DMS79 (cell line): ENCODE results near the gene DNAH12.
"Not testable (repeated sequence)": the region's sequence is repeated elsewhere in the genome, so short reads cannot be mapped to it uniquely, and the experiment has no call there.

Experiments used
- DNase-seq: peaks from one replicate; lab custom pipeline; 2025; lab: John Stamatoyannopoulos, UW

The DNAH12 gene

GRCh38 chr3:57402675-57403074 is 141.5 kb downstream of the DNAH12 start:
- no peak for DNase-seq

GRCh38 chr3:57397175-57398026 is 146.7 kb downstream of the DNAH12 start:
- no peak for DNase-seq

- DNase-seq: no peak
Measured at GRCh38 chr3:57393977-57394376, 150.2 kb downstream of the DNAH12 start.

- no peak for DNase-seq
Measured at GRCh38 chr3:57391767-57392166, 152.4 kb downstream of the DNAH12 start.

GRCh38 chr3:57389271-57389670 is 154.9 kb downstream of the DNAH12 start:
- DNase-seq: no peak

GRCh38 chr3:57386307-57386706 is 157.8 kb downstream of the DNAH12 start:
- DNase-seq: no peak

- no peak for DNase-seq
Measured at GRCh38 chr3:57385498-57385897, 158.6 kb downstream of the DNAH12 start.

GRCh38 chr3:57383838-57384237 is 160.3 kb downstream of the DNAH12 start:
- no peak for DNase-seq

GRCh38 chr3:57383406-57383805 is 160.7 kb downstream of the DNAH12 start:
- no peak for DNase-seq

GRCh38 chr3:57382933-57383332 is 161.2 kb downstream of the DNAH12 start:
- DNase-seq: no peak

- DNase-seq: no peak
Measured at GRCh38 chr3:57370341-57370740, 173.8 kb downstream of the DNAH12 start.

- DNase-seq: not testable (repeated sequence)
Measured at GRCh38 chr3:57365089-57365488, 179.1 kb downstream of the DNAH12 start.

GRCh38 chr3:57356275-57356674 is 187.9 kb downstream of the DNAH12 start:
- not testable (repeated sequence) for DNase-seq

- no peak for DNase-seq
Measured at GRCh38 chr3:57354768-57355167, 189.4 kb downstream of the DNAH12 start.

GRCh38 chr3:57350271-57350670 is 193.9 kb downstream of the DNAH12 start:
- DNase-seq: no peak

- DNase-seq: not testable (repeated sequence)
Measured at GRCh38 chr3:57339071-57339642, 205.0 kb downstream of the DNAH12 start.

- not testable (repeated sequence) for DNase-seq
Measured at GRCh38 chr3:57338272-57339070, 205.7 kb downstream of the DNAH12 start.

GRCh38 chr3:57335283-57335938 is 208.7 kb downstream of the DNAH12 start:
- no peak for DNase-seq

GRCh38 chr3:57331078-57331610 is 213.0 kb downstream of the DNAH12 start:
- DNase-seq: no peak

GRCh38 chr3:57326498-57326897 is 217.6 kb downstream of the DNAH12 start:
- not testable (repeated sequence) for DNase-seq

- no peak for DNase-seq
Measured at GRCh38 chr3:57314204-57314603, 229.9 kb downstream of the DNAH12 start.
